ENCODE results near the gene TECPR2. TPM values are rescaled to one million over a fixed set of nuclear protein-coding genes. Genes with fewer than 3 reads are reported as not detected.

The TECPR2 gene
- total RNA-seq, 1 donor from 2014 or later = 12.0 TPM

DNA sequence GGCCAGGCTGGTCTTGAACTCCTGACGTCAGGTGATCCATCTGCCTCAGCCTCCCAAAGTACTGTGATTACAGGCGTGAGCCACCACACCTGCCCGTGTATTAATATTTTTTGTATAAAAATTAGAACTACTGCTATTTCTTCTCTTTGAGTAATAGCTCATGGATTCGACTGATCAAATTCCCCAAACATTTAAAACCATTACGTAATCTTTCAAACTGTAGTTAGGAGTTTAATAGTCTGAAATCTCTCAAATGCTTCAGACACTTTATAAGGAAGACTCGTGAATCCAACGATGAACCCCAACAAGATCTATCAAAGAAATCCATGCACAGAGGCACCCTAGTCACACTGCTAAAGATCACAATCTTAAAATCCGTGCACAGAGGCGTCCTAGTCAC lies 16.1 kb downstream of the TECPR2 start:
- no peak overlapping the region for H3K27ac ChIP-seq
- H3K9me3 ChIP-seq = no peaks in the 10 kb centered on the region
- H3K4me1 ChIP-seq = no peaks in the 10 kb centered on the region
- no peak overlapping the region for H3K4me3 ChIP-seq
- no peaks in the 10 kb centered on the region for H3K27me3 ChIP-seq
- peaks cover 0 to 37% of the 10 kb centered on the region in 2 donors for H3K36me3 ChIP-seq
- intact Hi-C loops (cut with DNase I) = no loop called here
- no peak for TF ChIP-seq POLR2AphosphoS5 (IDR thresholded peaks at IDR 0.05; ENCODE audit: insufficient read depth in 1 of 2, low read depth in 1 of 2)
- TF ChIP-seq, protein P1, sequence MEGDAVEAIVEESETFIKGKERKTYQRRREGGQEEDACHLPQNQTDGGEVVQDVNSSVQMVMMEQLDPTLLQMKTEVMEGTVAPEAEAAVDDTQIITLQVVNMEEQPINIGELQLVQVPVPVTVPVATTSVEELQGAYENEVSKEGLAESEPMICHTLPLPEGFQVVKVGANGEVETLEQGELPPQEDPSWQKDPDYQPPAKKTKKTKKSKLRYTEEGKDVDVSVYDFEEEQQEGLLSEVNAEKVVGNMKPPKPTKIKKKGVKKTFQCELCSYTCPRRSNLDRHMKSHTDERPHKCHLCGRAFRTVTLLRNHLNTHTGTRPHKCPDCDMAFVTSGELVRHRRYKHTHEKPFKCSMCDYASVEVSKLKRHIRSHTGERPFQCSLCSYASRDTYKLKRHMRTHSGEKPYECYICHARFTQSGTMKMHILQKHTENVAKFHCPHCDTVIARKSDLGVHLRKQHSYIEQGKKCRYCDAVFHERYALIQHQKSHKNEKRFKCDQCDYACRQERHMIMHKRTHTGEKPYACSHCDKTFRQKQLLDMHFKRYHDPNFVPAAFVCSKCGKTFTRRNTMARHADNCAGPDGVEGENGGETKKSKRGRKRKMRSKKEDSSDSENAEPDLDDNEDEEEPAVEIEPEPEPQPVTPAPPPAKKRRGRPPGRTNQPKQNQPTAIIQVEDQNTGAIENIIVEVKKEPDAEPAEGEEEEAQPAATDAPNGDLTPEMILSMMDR (IDR thresholded peaks at IDR 0.05) = no peak
- TF ChIP-seq POLR2A (IDR thresholded peaks at IDR 0.05) = no peak
- no peak for DNase-seq (ENCODE audit: extremely low spot score in 2 of 2)

DNA sequence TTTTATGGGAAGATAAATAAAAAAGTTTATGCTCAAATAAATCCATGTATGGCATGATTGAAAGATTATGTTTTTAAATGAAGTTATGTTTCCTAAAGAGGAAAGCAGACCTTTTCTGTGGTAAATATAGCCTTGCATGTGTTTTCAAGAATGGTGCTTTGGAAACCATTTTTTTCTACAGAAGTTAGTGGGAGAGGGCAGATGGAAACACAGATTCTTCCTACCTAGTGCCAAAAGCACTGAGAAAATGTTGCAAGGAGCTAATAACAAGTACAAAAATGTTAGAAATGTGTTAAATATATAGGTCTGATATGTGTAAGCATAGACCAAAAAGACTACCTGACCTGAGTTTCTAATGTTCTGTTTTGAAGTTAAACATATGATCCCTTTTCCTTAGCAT lies 24.3 kb downstream of the TECPR2 start:
- TF ChIP-seq, protein P1 (IDR thresholded peaks at IDR 0.05) = no peak
- TF ChIP-seq POLR2A (IDR thresholded peaks at IDR 0.05) = no peak
- TF ChIP-seq POLR2AphosphoS5 (IDR thresholded peaks at IDR 0.05; ENCODE audit: insufficient read depth in 1 of 2, low read depth in 1 of 2) = no peak
- H3K27me3 ChIP-seq = no peaks in the 10 kb centered on the region
- DNase-seq (ENCODE audit: extremely low spot score in 2 of 2) = no peak
- H3K4me1 ChIP-seq = no peaks in the 10 kb centered on the region
- no peaks in the 10 kb centered on the region for H3K9me3 ChIP-seq
- no peak overlapping the region for H3K27ac ChIP-seq
- H3K4me3 ChIP-seq = no peak overlapping the region
- intact Hi-C loops (cut with DNase I) = no loop called here
- H3K36me3 ChIP-seq = no peaks in the 10 kb centered on the region

DNA sequence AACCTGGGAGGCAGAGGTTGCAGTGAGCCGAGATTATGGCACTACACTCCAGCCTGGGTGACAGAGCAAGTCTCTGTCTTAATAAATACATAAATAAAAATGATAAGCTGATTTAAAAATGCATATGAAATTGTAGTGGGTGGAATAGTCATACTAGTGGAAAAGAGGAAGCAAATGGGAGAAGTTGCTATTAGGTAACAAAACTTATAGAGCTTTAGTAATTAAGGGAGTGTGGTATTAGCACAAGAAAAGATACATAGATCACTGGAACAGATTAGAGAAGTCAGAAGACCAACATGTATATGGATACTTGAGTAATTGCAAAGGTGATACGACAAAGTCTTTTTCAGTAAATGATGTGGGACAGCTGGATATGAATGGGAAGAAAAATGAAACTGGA lies 26.5 kb downstream of the TECPR2 start:
- no peaks in the 10 kb centered on the region for H3K4me1 ChIP-seq
- no peaks in the 10 kb centered on the region for H3K9me3 ChIP-seq
- DNase-seq (ENCODE audit: extremely low spot score in 2 of 2) = no peak
- H3K27me3 ChIP-seq = no peaks in the 10 kb centered on the region
- no peaks in the 10 kb centered on the region for H3K36me3 ChIP-seq
- intact Hi-C loops (cut with DNase I) = no loop called here
- H3K27ac ChIP-seq = no peak overlapping the region
- no peak for TF ChIP-seq POLR2A (IDR thresholded peaks at IDR 0.05)
- TF ChIP-seq, protein P1 (IDR thresholded peaks at IDR 0.05) = no peak
- no peak for TF ChIP-seq POLR2AphosphoS5 (IDR thresholded peaks at IDR 0.05; ENCODE audit: insufficient read depth in 1 of 2, low read depth in 1 of 2)
- H3K4me3 ChIP-seq = no peak overlapping the region

DNA sequence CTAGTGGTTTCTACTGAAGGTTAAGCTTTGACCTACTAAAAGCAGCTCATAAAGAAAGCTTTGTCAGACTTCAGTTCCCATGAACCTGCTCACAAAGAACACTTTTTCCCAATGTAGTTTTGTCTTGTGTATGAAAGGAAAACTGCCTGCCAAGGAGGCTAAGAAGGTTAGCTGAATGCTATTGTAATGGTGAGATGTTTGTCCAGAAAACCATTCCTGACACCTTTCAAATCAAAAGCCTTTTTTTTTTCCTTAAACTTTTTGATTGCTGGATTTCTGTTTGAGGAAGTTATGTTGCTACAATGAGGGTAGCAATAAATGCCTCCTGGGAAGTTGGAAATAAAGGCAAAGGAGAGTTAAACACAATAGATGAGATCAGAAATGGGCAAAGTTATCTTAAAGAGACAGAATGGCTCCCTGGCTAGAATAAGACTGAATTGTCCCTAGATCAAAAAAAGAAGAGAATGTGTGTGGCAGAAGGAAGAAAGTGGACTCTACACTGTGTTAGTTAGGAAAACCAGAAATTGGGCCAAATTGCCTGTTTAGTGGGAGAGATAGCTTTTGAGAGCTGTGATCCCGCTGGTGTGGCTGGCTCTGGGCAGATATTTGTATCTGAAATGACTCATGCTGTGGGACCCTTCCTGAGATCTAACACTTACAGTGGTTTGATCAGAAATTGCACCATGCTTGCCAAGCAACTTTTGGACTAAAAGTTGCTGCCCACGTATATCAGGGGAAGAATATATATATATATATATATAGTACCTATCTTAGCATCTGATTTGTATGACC lies 27.5 kb downstream of the TECPR2 start:
- H3K4me1 ChIP-seq = no peaks in the 10 kb centered on the region
- intact Hi-C loops (cut with DNase I) = no loop called here
- H3K9me3 ChIP-seq = no peaks in the 10 kb centered on the region
- no peaks in the 10 kb centered on the region for H3K27me3 ChIP-seq
- TF ChIP-seq, protein P1 (IDR thresholded peaks at IDR 0.05) = no peak
- TF ChIP-seq POLR2A (IDR thresholded peaks at IDR 0.05) = no peak
- no peak for TF ChIP-seq POLR2AphosphoS5 (IDR thresholded peaks at IDR 0.05; ENCODE audit: insufficient read depth in 1 of 2, low read depth in 1 of 2)
- DNase-seq (ENCODE audit: extremely low spot score in 2 of 2) = no peak
- H3K4me3 ChIP-seq = no peak overlapping the region
- H3K36me3 ChIP-seq = no peaks in the 10 kb centered on the region
- H3K27ac ChIP-seq = no peak overlapping the region

DNA sequence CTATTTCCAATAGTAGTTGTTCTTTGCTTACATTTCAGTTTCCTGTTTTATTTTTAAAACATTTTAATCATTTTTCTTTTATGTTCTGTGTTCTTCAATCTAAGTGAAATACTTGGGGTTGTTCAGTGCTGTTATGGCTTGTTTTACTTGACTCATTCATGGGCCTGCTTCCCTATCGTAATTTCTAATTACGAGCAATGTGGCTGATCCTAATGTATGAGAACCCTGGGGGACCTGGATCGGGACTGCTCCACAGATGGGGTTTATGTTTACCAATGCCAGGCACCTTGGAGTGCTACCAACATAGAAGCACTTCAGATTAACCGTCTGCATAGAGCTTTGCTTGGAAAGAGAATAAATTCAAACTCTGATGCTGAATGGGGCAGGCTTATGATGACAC lies 29.8 kb downstream of the TECPR2 start:
- Histone ChIP-seq H3K4me3 (no peak overlapping the region), H3K27me3 (no peaks in the 10 kb centered on the region), H3K36me3 (no peaks in the 10 kb centered on the region), H3K4me1 (no peaks in the 10 kb centered on the region), H3K27ac (no peak overlapping the region), H3K9me3 (no peaks in the 10 kb centered on the region)
- intact Hi-C loops (cut with DNase I) = no loop called here
- TF ChIP-seq POLR2A (IDR thresholded peaks at IDR 0.05) = no peak
- TF ChIP-seq, protein P1 (IDR thresholded peaks at IDR 0.05) = no peak
- no peak for TF ChIP-seq POLR2AphosphoS5 (IDR thresholded peaks at IDR 0.05; ENCODE audit: insufficient read depth in 1 of 2, low read depth in 1 of 2)
- no peak for DNase-seq (ENCODE audit: extremely low spot score in 2 of 2)
